Epithelial cell of proximal tubule (primary cell): ENCODE measurements around the gene DBX1. TPM values are rescaled to one million over a fixed set of nuclear protein-coding genes. Genes with fewer than 3 reads are reported as not detected.

ENCODE experiments used
- DNase-seq: peaks from one replicate; pipeline ENCODE4 v3.0.0-alpha.2; 2011; ENCODE audit warnings: low read depth
- H3K4me3 ChIP-seq: 2 replicates; pipeline ENCODE4 v1.5.1; 2011; ENCODE audit warnings: low read depth, mild to moderate bottlenecking, low read length
- CTCF ChIP-seq: conservative IDR thresholded peaks from 2 replicates; pipeline ENCODE4 v1.5.1; 2012; ENCODE audit warnings: low read depth, mild to moderate bottlenecking, low read length
- total RNA-seq: library from RNA; depleted of rRNA; stranded (reverse); fragments of >200 nt; gene quantifications from 2 replicates; pipeline ENCODE4 v1.2.3, GENCODE V29; 2015

Gene DBX1
- total RNA-seq, 1 donor from 2014 or later, result not detected

- peak overlapping the region; percentile 32 for H3K4me3 ChIP-seq
- no peak for TF ChIP-seq CTCF
- peak; percentile 93 for DNase-seq
Measured at GRCh38 chr11:20112291-20113148, 47.8 kb downstream of the DBX1 start.

GRCh38 chr11:20111871-20112270 is 48.4 kb downstream of the DBX1 start:
- no peak overlapping the region for H3K4me3 ChIP-seq
- no peak for DNase-seq
- no peak for TF ChIP-seq CTCF

- H3K4me3 ChIP-seq, result no peak overlapping the region
- no peak for DNase-seq
- peak; percentile 93 for TF ChIP-seq CTCF
Measured at GRCh38 chr11:20110908-20111669, 49.2 kb downstream of the DBX1 start.

GRCh38 chr11:20109731-20110445 is 50.4 kb downstream of the DBX1 start:
- no peak for DNase-seq
- H3K4me3 ChIP-seq, result no peak overlapping the region
- no peak for TF ChIP-seq CTCF

Other genes starting within 250 kb of the DBX1 start
- gene HTATIP2, start 203.2 kb upstream of the DBX1 start, total RNA-seq, result 48.8 and 67.6 TPM in 2 replicates
- 12.5 and 33.1 TPM in 2 replicates for gene PRMT3, start 227.2 kb upstream of the DBX1 start, total RNA-seq